Stimulated activated CD4-positive, alpha-beta T cell treated with anti-CD3 and anti-CD28 coated beads, Interleukin-15, amount 100 ng/mL, for 48 hours (primary cell): ENCODE results near the gene AKR1C1.
"Not testable (repeated sequence)": the region's sequence is repeated elsewhere in the genome, so short reads cannot be mapped to it uniquely, and the experiment has no call there.

Experiments used
- DNase-seq, 2 donors: peaks; one replicate each; pipeline ENCODE4 v3.0.0-alpha.2; 2020; ENCODE audit warnings: low read depth in 2 of 2

AKR1C1 gene

DNA sequence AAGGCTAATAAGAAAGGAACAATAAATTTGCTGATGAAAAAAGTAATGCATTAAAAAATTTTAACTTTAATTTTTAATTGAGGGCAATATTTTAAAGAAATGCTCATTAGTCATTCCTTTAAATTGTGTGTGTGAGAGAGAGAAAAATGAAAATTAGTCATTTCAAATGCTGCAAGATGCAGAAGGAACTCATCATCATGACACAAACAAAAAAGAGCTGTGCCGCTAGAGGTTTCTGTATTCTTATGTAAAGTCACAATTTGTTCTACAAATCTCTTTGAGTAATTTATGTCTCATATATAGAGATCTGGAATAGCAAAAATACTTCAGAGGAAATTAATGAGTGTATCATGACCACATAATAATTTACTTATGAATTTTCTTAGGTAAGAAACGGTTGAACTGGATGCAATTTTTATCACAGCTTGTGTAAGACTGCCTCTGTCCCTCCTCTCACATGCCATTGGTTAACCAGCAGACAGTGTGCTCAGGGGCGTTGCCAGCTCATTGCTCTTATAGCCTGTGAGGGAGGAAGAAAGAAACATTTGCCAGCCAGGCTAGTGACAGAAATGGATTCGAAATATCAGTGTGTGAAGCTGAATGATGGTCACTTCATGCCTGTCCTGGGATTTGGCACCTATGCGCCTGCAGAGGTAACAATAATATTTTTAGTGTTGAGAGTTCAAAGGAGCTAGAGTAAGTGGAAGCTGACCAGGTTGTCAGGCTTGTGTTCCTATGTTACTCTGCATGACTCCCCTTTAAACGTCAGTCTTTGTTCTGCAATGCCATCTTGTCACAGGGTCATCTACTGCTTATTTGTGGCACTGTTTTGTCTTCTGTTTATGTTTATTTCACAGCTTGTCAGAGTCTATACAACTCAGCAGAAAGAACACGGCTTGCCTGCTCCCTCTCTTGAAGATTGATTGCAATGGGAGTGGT lies at the start of gene AKR1C1:
Gene AKR1C1 (plus strand): TSS at position 540 of the 939 bp plus-strand sequence. CDS start 30 bp downstream, at position 570.
- not testable (repeated sequence) for DNase-seq

DNA sequence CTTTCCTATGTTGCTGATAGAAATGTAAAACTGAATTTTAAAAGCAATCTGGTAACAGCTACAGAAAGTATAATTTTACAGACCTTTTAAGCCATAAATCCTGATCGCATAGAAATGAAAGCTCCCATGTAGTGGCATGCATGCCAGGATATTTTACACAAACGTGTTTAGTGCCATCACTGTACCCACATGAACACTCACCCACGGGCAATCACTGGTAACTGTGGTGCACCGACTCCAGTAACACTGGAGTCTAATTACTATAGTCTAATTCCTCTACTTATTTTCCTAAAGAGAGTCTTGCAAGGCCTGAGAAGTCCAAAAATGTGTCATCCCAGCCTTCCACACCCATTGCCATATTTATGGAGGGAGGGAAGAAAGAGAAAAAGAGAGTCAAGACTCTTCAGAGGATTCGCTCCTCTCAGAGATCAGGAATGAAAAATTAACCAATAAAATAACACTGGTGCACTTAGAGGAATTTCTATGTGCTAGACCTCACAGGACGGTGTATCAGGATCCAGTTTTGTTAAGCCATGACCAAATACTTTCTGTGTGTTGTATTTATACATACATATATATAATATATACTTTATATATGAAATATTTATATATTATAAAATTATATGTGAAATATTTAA lies 48.9 kb upstream of the AKR1C1 start:
- no peak for DNase-seq

DNA sequence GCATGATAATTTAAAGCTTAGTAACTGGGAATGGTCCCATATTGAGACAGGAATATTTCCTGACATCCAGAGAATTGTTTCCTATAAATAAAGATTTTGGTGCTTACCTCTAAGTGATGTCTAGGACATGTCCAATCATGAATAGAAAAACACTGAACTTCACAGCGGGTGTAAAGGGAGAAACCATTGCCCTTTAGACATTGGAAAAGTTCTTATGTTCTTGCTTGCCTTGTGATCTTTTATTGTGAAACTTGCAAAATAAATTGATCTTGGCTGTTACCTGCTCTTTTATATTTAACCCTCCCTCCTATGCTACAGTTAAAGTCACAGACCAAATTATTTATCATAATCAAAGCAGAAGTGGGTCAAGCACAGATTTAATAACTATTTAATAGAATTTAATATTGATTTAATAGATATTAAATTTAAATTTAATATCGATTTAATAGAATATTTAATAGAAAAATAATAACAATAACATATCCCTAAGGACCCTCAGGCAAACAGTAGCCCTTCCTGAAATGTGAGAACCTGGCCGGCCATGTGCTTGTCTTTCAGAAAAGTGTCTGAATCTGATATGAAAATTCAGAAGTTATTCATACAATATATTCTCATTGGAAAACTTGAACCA lies 47.0 kb upstream of the AKR1C1 start:
- DNase-seq, result no peak

DNA sequence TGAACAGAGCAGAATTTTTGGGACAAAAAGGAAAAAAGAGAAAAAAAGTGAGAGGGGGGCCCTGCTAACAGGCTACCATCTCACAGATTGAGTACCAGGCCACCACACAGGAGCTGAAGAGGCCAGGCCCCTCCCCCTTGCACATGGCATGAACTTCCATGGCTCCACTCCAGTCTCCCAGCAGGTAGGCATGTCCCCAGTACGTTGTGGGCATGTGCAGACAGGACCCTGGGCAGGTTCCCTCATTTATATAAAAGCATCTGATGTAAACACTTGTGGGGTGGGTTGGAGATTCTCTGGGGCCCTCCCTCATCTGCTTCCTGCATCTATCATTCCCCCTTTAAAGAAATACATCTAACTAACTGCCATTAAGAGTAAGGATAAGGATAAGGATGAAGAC lies 45.0 kb upstream of the AKR1C1 start:
- DNase-seq, result no peak

DNA sequence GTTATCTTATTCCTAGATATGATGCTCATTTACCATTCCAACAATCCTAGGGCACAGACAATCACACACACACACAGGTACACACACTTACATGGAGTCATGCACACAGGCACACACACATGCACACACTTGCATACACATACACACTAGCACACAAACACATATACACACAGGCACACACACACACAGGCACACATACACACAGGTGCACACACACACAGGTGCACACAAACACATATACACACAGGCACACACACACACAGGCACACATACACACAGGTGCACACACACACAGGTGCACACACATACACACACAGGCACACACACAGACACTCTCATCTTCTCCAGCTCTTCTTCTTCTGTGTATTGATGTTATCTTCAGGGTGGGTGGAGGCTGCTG lies 38.7 kb upstream of the AKR1C1 start:
- not testable (repeated sequence) for DNase-seq

DNA sequence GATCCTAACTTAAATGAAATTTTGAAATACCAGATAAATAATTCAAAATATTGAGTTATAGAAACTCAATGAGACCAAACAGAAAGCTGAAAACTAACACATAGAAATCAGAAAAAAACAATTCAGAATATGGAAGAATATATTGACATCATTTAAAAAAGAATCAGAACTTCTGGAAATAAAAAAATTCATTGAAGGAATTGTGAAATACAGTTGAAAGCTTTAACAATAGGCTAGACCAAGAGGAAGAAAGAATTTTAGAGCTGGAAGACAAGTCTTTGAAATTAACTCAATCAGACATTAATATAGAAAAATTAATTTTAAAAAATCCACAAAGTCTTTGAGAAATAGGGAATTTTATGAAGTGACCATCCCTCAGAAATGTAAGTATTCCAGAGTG lies 36.8 kb upstream of the AKR1C1 start:
- no peak for DNase-seq

DNA sequence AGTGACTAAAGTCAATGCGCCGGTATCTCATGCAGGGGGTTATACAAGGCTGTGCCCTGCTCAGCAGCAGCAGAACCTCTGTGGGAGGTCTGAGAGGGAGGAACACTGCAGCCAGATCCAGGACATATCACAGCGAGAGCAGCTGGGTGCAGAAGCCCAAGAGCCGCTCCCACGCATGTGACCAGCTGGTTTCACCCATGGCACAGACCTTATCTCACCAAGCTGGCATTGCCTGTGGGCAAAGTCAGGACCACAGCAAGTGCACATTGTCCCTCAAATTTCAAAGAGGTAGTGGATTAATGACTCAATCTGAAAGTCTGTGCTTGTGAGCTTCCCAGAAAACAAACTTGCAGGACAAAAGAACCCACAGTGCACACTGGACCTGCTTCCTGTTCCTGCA lies 31.6 kb upstream of the AKR1C1 start:
- DNase-seq, result no peak

DNA sequence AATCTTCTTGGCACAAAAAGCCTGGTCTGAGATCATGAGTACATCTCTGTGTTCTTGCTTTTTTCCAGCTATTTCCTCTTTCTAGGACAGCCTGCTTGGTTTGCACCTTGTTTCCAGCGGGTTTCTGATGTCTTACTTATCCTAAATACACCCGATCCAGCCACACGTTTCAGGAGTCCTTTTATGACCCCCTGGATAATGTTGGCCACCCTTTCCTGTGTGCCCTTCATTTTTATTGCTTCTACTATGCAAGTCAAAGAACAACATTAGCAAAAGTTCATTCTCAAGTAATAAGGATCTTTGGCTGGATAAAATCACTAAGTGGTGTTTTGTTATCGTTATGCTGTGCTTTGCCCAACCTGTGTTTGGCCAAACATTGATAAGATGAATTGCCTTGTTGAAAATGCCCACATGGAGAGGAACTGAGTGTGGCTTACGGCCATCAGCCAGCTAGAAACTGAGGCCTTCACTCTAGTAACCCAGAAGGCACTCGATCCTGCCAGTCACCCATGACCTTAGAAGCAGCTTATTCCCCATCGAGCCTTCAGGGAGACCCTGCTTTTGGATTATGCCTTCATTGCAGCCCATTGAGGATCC lies 28.7 kb upstream of the AKR1C1 start:
- no peak for DNase-seq

DNA sequence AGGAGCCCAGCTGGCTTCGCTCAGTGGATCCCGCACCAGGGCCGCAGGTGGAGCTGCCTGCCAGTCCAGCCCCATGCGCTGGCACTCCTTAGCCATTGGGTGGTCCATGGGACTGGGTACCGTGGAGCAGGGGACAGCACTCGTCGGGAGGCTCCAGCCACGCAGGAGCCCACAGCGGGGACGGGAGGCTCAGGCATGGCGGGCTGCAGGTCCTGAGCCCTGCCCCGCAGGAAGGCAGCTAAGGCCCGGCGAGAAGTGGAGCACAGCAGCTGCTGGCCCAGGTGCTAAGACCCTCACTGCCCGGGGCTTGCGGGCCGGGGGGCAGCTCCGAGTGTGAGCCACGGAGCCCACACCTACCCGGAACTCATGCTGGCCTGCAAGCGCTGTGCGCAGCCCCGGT lies 25.9 kb upstream of the AKR1C1 start:
- DNase-seq, result no peak

DNA sequence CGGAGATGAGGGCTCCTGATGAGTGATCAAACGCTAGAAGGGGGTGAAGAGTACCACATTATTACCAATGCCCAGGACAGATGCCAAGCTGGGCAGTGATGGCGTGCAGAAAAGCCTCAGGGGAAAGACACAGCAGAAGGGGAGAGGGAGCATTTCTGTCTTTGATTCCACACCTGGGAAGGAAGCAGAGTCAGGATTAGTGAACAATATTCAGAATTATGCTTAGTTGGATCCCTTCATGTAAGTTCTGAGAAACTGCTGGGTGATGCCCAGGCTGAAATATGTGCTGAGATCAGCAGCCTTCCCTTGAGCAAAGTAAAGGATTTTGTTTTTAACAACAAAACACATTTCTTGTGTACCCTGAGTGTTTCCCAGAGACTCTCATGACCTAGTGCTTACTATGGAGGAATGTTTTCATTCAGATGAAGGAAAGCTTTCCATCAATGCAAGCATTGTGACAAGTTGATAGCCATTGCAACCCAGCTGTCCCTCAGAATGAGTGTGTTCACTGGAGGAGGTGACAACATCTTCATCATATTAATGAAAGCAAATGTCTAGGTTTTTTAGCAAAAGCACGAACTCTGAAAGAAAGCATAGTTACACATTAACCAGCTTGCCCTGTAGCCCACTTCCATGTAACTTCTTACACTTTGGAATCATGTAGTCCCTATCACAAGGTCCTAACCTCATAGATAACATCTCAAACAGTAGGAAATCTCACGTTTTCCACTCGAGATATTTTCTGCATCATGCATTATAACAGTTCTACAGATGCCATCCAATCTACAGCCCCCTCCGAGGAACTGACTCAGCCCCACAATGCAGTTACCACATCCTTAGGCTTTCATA lies 23.8 kb upstream of the AKR1C1 start:
- no peak for DNase-seq

DNA sequence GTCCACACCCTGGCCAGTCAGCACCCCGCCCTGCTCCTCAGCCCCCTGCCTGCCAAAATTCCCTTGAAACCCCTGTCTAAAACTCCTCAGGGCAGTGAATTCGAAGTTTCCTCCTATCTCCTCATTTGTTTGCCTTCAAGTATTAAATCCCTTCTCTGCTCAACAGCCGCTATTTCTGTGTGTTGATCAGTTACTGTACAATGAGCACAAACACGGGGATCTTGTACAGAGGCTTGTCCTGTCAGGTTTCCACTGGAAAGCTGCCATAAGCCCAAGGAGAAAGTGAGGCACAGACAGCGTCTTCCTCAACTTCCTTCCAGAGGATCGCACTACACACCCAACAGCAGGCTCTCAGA lies 23.2 kb upstream of the AKR1C1 start:
- not testable (repeated sequence) for DNase-seq

DNA sequence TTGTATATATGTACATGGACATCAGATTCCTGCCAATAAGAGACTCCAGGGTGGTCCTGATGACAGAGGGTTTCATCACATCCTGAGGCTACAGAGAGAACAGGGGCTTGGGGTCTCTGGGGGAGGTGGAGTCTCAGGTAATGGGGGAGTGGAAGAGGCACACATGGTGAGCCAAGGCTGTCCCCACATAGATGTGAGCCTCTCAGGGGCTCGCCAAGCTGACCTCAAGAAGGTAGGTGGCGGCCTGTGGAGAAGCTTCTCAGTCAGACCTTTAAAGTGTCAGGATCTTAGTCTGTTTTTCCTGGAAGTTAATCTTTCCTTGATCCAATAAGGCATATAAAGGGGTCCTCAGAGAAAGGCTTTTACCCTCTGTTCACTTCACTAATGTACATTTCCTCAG lies 22.3 kb upstream of the AKR1C1 start:
- DNase-seq, result not testable (repeated sequence)

DNA sequence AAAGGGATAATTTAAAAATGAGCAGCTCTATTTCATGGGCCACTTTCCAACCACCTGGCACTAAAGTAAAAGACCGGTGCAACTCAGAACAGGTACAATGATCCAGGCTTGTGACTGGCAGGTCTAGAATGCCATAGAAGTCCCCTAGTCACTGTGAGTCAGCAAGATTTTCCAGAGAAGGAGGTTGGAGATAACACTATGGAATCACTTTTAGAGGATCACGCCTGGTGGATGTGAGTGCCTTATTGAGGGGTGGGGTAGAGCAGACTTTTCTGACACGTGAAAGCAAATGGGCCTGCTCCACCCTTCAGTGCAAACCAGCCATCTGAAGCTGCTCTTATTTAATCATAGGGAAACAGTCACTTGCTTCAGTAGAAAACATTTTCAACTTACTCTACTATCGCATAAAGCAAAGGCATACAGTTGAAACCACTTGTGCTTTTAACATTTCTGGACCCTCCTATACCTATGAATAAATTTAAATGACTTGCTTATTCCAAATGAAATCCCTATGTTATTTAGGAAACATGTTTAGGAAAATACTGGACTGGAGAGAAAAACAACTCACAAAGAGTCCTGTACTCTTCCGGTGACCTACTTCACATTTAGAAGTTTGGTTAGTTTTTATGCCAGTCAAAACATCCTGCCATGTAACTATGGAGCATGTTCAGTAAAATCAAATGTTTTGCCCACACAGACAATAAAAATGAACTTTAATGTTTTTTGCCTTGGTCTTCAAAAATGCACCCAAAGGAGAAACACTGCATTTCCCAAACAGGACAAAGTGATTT lies 21.5 kb upstream of the AKR1C1 start:
- DNase-seq, result no peak

DNA sequence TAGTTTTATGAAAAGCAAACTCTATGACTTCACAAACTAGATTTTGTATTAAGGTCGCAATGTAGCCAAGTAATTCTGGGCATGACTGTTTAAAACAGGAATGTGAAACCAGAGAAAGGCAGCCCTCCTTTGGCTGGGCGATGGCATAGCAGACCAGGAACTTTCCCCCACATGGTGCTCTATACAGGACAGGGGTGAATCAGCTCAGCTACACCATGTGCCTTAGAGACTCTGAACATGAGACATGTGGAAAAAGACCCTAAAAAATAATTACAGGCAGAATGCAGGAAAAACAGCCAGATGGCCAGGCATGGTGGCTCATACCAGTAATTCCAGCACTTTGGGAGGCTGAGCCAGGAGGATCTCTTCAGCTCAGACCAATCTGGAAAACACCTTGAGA lies 20.3 kb upstream of the AKR1C1 start:
- DNase-seq, result not testable (repeated sequence)

DNA sequence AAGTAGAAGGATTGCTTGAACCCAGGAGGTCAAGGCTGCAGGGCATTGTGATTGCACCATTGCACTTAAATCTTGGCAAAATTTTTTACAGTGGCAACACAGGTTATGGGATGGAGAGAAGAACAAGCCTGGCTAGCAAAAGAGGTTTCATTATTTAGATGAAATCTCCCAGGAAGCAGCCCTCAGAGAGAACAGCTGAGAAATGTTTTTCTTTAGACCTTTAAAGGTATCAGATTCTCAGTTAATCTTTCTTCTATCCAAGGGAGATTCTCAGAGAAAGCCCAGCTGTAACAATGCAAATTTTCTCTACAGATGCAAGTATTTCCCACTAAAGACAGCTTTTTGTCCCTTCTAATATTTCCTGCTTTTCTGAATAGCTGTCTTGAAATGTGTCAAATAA lies 19.8 kb upstream of the AKR1C1 start:
- not testable (repeated sequence) for DNase-seq

DNA sequence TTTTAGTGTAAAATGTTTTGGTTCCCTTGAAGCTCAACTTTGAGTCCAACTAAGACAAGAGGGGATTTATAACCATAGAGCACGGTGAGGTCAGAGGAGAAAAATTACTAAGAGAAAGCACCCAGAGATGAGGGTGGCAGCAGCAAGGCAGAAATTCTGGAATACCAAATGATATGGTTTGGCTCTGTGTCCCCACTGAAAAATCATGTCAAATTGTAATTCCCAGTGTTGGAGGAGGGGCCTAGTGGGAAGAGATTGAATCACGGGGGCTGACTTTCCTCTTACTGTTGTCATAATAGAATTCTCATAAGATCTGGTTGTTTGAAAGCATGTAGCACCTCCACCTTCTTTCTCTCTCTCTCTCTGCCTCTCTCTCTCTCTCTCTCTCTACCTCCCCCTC lies 19.4 kb upstream of the AKR1C1 start:
- no peak for DNase-seq

DNA sequence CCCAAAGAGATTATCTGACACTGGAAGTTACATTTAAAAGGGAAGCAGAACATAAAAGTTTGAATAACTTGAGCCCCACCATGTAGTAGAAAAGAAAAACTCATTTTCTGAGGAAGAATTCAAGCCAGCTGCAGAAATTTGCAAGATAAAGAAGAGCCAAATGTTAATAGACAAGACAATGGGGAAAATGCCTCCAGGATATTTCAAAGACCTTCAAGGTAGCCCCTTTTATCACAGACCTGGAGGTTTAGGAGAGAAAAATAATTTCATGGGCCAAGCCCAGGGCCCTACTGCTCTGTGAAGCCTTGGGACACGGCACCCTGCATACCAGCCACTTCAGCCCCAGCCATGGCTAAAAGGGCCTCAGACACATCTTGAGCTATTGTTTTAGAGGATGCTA lies 18.4 kb upstream of the AKR1C1 start:
- no peak for DNase-seq

DNA sequence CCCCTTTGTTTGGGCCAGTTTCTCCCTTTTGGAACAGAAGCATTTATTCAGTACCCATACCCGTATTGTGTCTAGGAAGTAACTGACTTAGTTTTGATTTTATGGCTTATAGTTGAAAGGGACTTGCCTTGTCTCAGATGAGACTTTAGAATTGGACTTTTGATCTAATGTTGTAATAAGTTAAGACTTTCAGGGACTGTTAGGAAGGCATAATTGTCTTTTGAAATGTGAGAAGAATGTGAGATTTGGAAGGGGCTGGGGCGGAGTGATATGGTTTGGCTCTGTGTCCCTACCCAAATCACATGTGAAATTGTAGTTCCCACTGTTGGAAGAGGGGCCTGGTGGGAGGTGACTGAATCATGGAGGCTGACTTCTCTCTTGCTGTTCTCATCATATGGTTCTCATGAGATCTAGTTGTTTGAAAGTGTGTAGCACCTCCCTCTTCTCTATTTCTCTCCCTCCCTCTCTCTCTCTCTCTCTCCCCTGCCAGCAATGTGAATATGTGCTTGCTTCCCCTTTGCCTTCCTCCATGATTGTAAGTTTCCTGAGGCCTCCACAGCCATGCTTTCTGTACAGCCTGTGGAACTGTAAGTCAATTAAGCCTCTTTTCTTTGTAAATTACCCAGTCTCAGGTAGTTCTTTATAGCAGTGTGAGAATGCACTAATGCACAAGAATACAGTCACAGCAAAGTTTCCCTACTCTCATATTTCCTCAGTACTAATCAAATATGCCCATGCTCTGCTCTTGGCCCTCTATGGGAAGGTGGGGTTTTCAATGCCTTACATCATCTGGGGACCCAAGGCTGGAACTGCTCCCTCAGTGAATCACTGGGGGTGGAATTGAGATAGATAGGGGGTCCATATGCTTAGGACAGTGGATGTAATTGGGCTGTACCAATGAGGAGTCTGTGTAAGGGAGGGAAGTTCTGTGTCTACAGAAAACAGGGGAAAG lies 17.2 kb upstream of the AKR1C1 start:
- DNase-seq, result no peak

DNA sequence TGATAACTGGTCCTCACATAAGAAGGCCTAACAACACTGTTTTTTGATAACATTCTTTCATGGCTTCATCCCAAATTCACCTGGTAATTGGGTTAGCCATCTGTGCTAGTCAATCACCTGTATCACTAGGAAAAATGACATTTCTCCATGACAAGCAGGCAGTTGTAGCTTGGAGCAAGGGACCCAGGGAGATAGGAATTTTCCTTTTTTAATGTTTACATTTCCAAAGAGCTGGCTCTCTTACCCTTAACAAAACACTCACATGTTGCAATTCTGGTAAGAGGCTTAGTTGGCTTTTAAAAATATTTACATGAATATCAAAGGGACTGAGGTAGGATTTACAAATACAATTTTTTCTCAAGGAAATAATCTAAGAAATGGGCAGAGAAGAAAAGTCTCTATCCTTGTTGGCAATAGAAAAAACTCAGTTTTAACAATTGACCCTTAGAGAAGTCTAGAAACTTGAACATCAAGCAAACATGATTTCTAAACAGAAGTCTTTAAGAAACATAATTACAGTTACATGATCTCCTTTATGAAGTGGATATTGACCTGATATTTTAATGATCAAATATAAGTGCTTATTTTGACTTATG lies 16.1 kb upstream of the AKR1C1 start:
- no peak for DNase-seq
